NCI-H510A treated with DMSO at 0.1 percent for 48 hours (cell line): Measurements from ENCODE around the gene NGEF.

Experiments used
- DNase-seq: peaks from one replicate; lab custom pipeline; 2025; lab: John Stamatoyannopoulos, UW

Gene NGEF

GRCh38 chr2:232897598-232898408, 115.3 kb downstream of the NGEF start:
- DNase-seq, result no peak

GRCh38 chr2:232896720-232897597, 116.1 kb downstream of the NGEF start:
- no peak for DNase-seq

GRCh38 chr2:232896111-232896510, 116.9 kb downstream of the NGEF start:
- DNase-seq, result no peak

- no peak for DNase-seq
Measured at GRCh38 chr2:232894746-232895145, 118.3 kb downstream of the NGEF start.

GRCh38 chr2:232894251-232894650, 118.8 kb downstream of the NGEF start:
- DNase-seq, result no peak

GRCh38 chr2:232893834-232894233, 119.2 kb downstream of the NGEF start:
- DNase-seq, result no peak

- DNase-seq, result no peak
Measured at GRCh38 chr2:232892843-232893242, 120.2 kb downstream of the NGEF start.

GRCh38 chr2:232892221-232892620, 120.8 kb downstream of the NGEF start:
- DNase-seq, result no peak

GRCh38 chr2:232891621-232892071, 121.4 kb downstream of the NGEF start:
- no peak for DNase-seq

- DNase-seq, result peak; percentile 93
Measured at GRCh38 chr2:232890896-232891601, 122.0 kb downstream of the NGEF start.

GRCh38 chr2:232890536-232890895, 122.5 kb downstream of the NGEF start:
- no peak for DNase-seq

GRCh38 chr2:232889876-232890401, 123.1 kb downstream of the NGEF start:
- no peak for DNase-seq

GRCh38 chr2:232888839-232889529, 124.1 kb downstream of the NGEF start:
- DNase-seq, result no peak

- no peak for DNase-seq
Measured at GRCh38 chr2:232888099-232888836, 124.8 kb downstream of the NGEF start.

- DNase-seq, result no peak
Measured at GRCh38 chr2:232887171-232887850, 125.7 kb downstream of the NGEF start.

- DNase-seq, result no peak
Measured at GRCh38 chr2:232886632-232887031, 126.4 kb downstream of the NGEF start.

GRCh38 chr2:232886176-232886575, 126.9 kb downstream of the NGEF start:
- no peak for DNase-seq

- no peak for DNase-seq
Measured at GRCh38 chr2:232885264-232885961, 127.6 kb downstream of the NGEF start.

GRCh38 chr2:232884549-232885263, 128.3 kb downstream of the NGEF start:
- no peak for DNase-seq
